ENCODE results near the gene IP6K2.

- TF ChIP-seq, protein P1, sequence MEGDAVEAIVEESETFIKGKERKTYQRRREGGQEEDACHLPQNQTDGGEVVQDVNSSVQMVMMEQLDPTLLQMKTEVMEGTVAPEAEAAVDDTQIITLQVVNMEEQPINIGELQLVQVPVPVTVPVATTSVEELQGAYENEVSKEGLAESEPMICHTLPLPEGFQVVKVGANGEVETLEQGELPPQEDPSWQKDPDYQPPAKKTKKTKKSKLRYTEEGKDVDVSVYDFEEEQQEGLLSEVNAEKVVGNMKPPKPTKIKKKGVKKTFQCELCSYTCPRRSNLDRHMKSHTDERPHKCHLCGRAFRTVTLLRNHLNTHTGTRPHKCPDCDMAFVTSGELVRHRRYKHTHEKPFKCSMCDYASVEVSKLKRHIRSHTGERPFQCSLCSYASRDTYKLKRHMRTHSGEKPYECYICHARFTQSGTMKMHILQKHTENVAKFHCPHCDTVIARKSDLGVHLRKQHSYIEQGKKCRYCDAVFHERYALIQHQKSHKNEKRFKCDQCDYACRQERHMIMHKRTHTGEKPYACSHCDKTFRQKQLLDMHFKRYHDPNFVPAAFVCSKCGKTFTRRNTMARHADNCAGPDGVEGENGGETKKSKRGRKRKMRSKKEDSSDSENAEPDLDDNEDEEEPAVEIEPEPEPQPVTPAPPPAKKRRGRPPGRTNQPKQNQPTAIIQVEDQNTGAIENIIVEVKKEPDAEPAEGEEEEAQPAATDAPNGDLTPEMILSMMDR (IDR thresholded peaks at IDR 0.05) = no peak
- no peak for TF ChIP-seq POLR2A (IDR thresholded peaks at IDR 0.05)
Observed at GRCh38 chr3:48639944-48640606, 76.9 kb downstream of the IP6K2 start.
